Muscle of arm (tissue), 12 donors: ENCODE data around the gene CEP104. TPM values are rescaled to one million over a fixed set of nuclear protein-coding genes. Genes with fewer than 3 reads are reported as not detected.

Source experiments
- DNase-seq: peaks from one replicate; pipeline ENCODE4 v3.0.0-alpha.2; 2013
- polyA plus RNA-seq, 12 donors: library from polyadenylated mRNA; unstranded; fragments of 120-200 nt; gene quantifications; one replicate each; pipeline ENCODE4 v1.2.1, GENCODE V29; 2013; ENCODE audit not compliant: insufficient read length in 12 of 12

CEP104 gene
- polyA plus RNA-seq, 12 donors, result 17.4 to 108 (median 23.1) TPM

GRCh38 chr1:3763351-3764125 lies 93.5 kb downstream of the CEP104 start:
- DNase-seq, result no peak

GRCh38 chr1:3762873-3763228 lies 94.2 kb downstream of the CEP104 start:
- DNase-seq, result no peak

- no peak for DNase-seq
These were observed 94.7 kb downstream of the CEP104 start for GRCh38 chr1:3762151-3762872.

Other genes starting within 250 kb of the CEP104 start
- gene MEGF6, start 245.7 kb downstream of the CEP104 start, polyA plus RNA-seq, result 10 to 100 TPM in 6 of 12 donors, 1 to 10 TPM in 5, not detected in 1; 6.0 to 59.7 (median 11.5) TPM
- gene TPRG1L, start 232.2 kb downstream of the CEP104 start, polyA plus RNA-seq, result 10 to 100 TPM in 11 of 12 donors, not detected in 1; 26.2 to 34.2 (median 29.8) TPM
- gene WRAP73, start 207.1 kb downstream of the CEP104 start, polyA plus RNA-seq, result 10 to 100 TPM in 9 of 12 donors, 1 to 10 TPM in 2, not detected in 1; 3.3 to 14.6 (median 11.7) TPM
- 1 to 10 TPM in 7 of 12 donors, under 1 TPM in 3, not detected in 2; 0.56 to 9.4 (median 1.3) TPM for gene TP73, start 204.7 kb downstream of the CEP104 start, polyA plus RNA-seq
- gene CCDC27, start 104.8 kb downstream of the CEP104 start, polyA plus RNA-seq, result under 1 TPM in 10 of 12 donors, not detected in 2; 0.08 to 0.34 (median 0.13) TPM
- gene SMIM1, start 84.5 kb downstream of the CEP104 start, polyA plus RNA-seq, result 10 to 100 TPM in 1 of 12 donors, 1 to 10 TPM in 10, not detected in 1; 1.6 to 28.7 (median 3.3) TPM
- gene LRRC47, start 60.7 kb downstream of the CEP104 start, polyA plus RNA-seq, result 10 to 100 TPM in 11 of 12 donors, not detected in 1; 19.7 to 56.4 (median 50.1) TPM
- 1 to 10 TPM in 10 of 12 donors, not detected in 2; 3.4 to 8.7 (median 4.4) TPM for gene DFFB, start 265 bp upstream of the CEP104 start, polyA plus RNA-seq
- 100 to 1,000 TPM in 1 of 12 donors, 10 to 100 TPM in 11; 12.2 to 173 (median 17.7) TPM for gene C1orf174, start 43.1 kb upstream of the CEP104 start, polyA plus RNA-seq